Left kidney (tissue), 2 donors: ENCODE results near the gene SLC6A7. TPM values are rescaled to one million over a fixed set of nuclear protein-coding genes. Genes with fewer than 3 reads are reported as not detected.
A peak's percentile ranks its signal among the peaks of the same experiment; 100 is the strongest.

Experiments
- DNase-seq: peaks from one replicate; pipeline ENCODE4 v3.0.0-alpha.2; 2013
- polyA plus RNA-seq: library from polyadenylated mRNA; unstranded; fragments of 120-200 nt; gene quantifications from one replicate; pipeline ENCODE4 v1.2.1, GENCODE V29; 2013; ENCODE audit not compliant: insufficient read length

The SLC6A7 gene
- polyA plus RNA-seq, 1 donor = 0.12 TPM

- DNase-seq = peak; percentile 84
These were observed 34.4 kb upstream of the SLC6A7 start, which contains the start of gene PDGFRB for GRCh38 chr5:150155258-150156026. Gene PDGFRB (minus strand): TSS chr5:150155845. CDS start chr5:150137047, 18,798 bp downstream.

GRCh38 chr5:150156027-150156368, 33.9 kb upstream of the SLC6A7 start:
- DNase-seq = no peak

- DNase-seq = no peak
These were observed 33.3 kb upstream of the SLC6A7 start for GRCh38 chr5:150156540-150156939.

GRCh38 chr5:150157168-150157567, 32.7 kb upstream of the SLC6A7 start:
- no peak for DNase-seq

GRCh38 chr5:150158170-150158949, 31.5 kb upstream of the SLC6A7 start:
- DNase-seq = no peak

- no peak for DNase-seq
These were observed 30.8 kb upstream of the SLC6A7 start for GRCh38 chr5:150159031-150159430.

- peak; percentile 72 for DNase-seq
These were observed 30.1 kb upstream of the SLC6A7 start for GRCh38 chr5:150159741-150160179.

- DNase-seq = no peak
These were observed 29.3 kb upstream of the SLC6A7 start for GRCh38 chr5:150160448-150161081.

- DNase-seq = no peak
These were observed 28.4 kb upstream of the SLC6A7 start for GRCh38 chr5:150161242-150162141.

GRCh38 chr5:150162142-150162513, 27.7 kb upstream of the SLC6A7 start:
- no peak for DNase-seq

GRCh38 chr5:150163035-150163434, 26.8 kb upstream of the SLC6A7 start:
- no peak for DNase-seq

GRCh38 chr5:150163547-150164059, 26.3 kb upstream of the SLC6A7 start:
- no peak for DNase-seq

- no peak for DNase-seq
These were observed 25.5 kb upstream of the SLC6A7 start for GRCh38 chr5:150164211-150164980.

- no peak for DNase-seq
These were observed 23.7 kb upstream of the SLC6A7 start for GRCh38 chr5:150166037-150166649.

- DNase-seq = no peak
These were observed 23.0 kb upstream of the SLC6A7 start, which contains the start of gene CDX1 for GRCh38 chr5:150166650-150167511. Gene CDX1 (plus strand): TSS chr5:150166778. CDS start chr5:150166877, 99 bp downstream.

- DNase-seq = no peak
These were observed 22.4 kb upstream of the SLC6A7 start for GRCh38 chr5:150167512-150167850.

- no peak for DNase-seq
These were observed 22.0 kb upstream of the SLC6A7 start for GRCh38 chr5:150167908-150168307.

GRCh38 chr5:150168864-150169263, 21.0 kb upstream of the SLC6A7 start:
- no peak for DNase-seq

GRCh38 chr5:150172145-150172544, 17.7 kb upstream of the SLC6A7 start:
- no peak for DNase-seq
